K562 (cell line): ENCODE results near the gene SMU1. TPM values are rescaled to one million over a fixed set of nuclear protein-coding genes. Genes with fewer than 3 reads are reported as not detected.

ENCODE experiments used
- ATAC-seq: fragments of 200-7000 bp; cut with Tn5 transposase; 3 replicates; pipeline ENCODE4 v1.9.1; 2020; ENCODE audit warnings: moderate library complexity
- BruUV-seq: library from RNA; stranded (reverse); fragments of 400-500 nt; replicated peaks from 2 replicates; lab custom pipeline; 2021; lab: Mats Ljungman, UMichigan
- CTCF ChIA-PET: fragments of 300-600 bp; formaldehyde crosslinking; extraction: SDS; loops from one replicate; lab custom pipeline; 2021; ENCODE audit warnings: low intra/inter-chr PET ratio; lab: Yijun Ruan, JAX
- POLR2A ChIA-PET: fragments of 300-600, 350-650 bp; sonication (Branson Sonifier 250); formaldehyde crosslinking; extraction: SDS; loops from one replicate; lab custom pipeline; 2021; ENCODE audit warnings: antibody characterized with exemption, inconsistent platforms; lab: Yijun Ruan, JAX
- DNase-seq, 4 experiments: peaks; one replicate each; pipeline versions ENCODE4 v3.0.0 to v3.0.0-alpha.2; 2011 to 2018; ENCODE audit warnings: low spot score in 3 of 4, mixed read lengths in 3 of 4; ENCODE audit errors: extremely low read depth in 1 of 4
- FAIRE-seq: peaks from 2 replicates; lab custom pipeline; 2011; peaks lifted over from hg19 to GRCh38; lab: Jason Lieb, UNC
- H2AFZ ChIP-seq: 2 replicates; pipeline ENCODE4 v1.6.0; 2011; ENCODE audit warnings: low read depth, low read length, control low read depth, inconsistent platforms
- H3K27ac ChIP-seq: fragments of 200-600 bp; 3 replicates; pipeline ENCODE4 v1.8.0; 2011; ENCODE audit warnings: low read depth, mild to moderate bottlenecking, control low read depth, inconsistent platforms, low read length, moderate library complexity, mixed read lengths; ENCODE audit errors: extremely low read depth
- H3K27me3 ChIP-seq, 2 experiments: fragments of 300-600 bp in 1 of 2; 2 replicates in 1 of 2; 3 replicates in 1 of 2; pipeline versions ENCODE4 v1.6.0 to v1.8.0; 2011; ENCODE audit warnings: inconsistent platforms in 2 of 2, low read length in 2 of 2, mild to moderate bottlenecking in 1 of 2, mixed read lengths in 1 of 2, moderate library complexity in 1 of 2; ENCODE audit not compliant: control insufficient read depth in 2 of 2, insufficient read depth in 2 of 2
- H3K36me3 ChIP-seq: fragments of 300-600 bp; 3 replicates; pipeline ENCODE4 v1.8.0; 2011; ENCODE audit warnings: mild to moderate bottlenecking, low read length, inconsistent platforms; ENCODE audit not compliant: control insufficient read depth, insufficient read depth
- H3K4me1 ChIP-seq, 2 experiments: fragments of 200-600 bp in 1 of 2; replicated peaks in 1 of 2; 2 replicates in 1 of 2; 3 replicates in 1 of 2; pipeline versions ENCODE4 v1.5.1 to v1.8.0; 2011; ENCODE audit warnings: inconsistent platforms in 2 of 2, low read length in 2 of 2, mild to moderate bottlenecking in 1 of 2, mixed read lengths in 1 of 2, moderate library complexity in 1 of 2; ENCODE audit not compliant: control insufficient read depth in 2 of 2, insufficient read depth in 2 of 2
- H3K4me2 ChIP-seq: 2 replicates; pipeline ENCODE4 v1.6.1; 2011; ENCODE audit warnings: low read length, control low read depth, inconsistent platforms, mixed read lengths; ENCODE audit not compliant: insufficient read depth
- H3K4me3 ChIP-seq: fragments of 200-600 bp; sonication (generic), shearing (Covaris generic); 2 replicates; pipeline ENCODE4 v1.5.1; 2016; ENCODE audit warnings: control low read depth, inconsistent platforms
- H3K79me2 ChIP-seq: fragments of 200-600 bp; 3 replicates; pipeline ENCODE4 v1.8.0; 2011; ENCODE audit warnings: low read length, inconsistent platforms; ENCODE audit not compliant: control insufficient read depth, insufficient read depth
- H3K9ac ChIP-seq, 2 experiments: 2 replicates each; pipeline versions ENCODE4 v1.6.0 to v1.6.1; 2011; ENCODE audit warnings: low read depth in 2 of 2, low read length in 2 of 2, control low read depth in 1 of 2, inconsistent platforms in 1 of 2, mild to moderate bottlenecking in 1 of 2, mixed read lengths in 1 of 2; ENCODE audit not compliant: insufficient read depth in 1 of 2
- H3K9me1 ChIP-seq: one replicate; pipeline ENCODE4 v1.6.0; 2011; ENCODE audit warnings: inconsistent platforms, mild to moderate bottlenecking, low read length, moderate library complexity; ENCODE audit not compliant: control insufficient read depth, insufficient read depth
- H3K9me3 ChIP-seq: replicated peaks from 2 replicates; pipeline ENCODE4 v1.5.1; 2011; ENCODE audit warnings: low read depth, low read length, inconsistent platforms; ENCODE audit not compliant: control insufficient read depth, insufficient read depth
- H4K20me1 ChIP-seq: replicated peaks from 2 replicates; pipeline ENCODE4 v1.6.1; 2011; ENCODE audit warnings: low read length, inconsistent platforms, mixed read lengths; ENCODE audit not compliant: control insufficient read depth, insufficient read depth
- BCOR ChIP-seq: fragments of 450-650 bp; IDR thresholded peaks from 2 replicates; pipeline ENCODE4 v1.6.1; 2016
- CREB1 ChIP-seq, 2 experiments: sonication (generic) in 1 of 2; formaldehyde crosslinking in 1 of 2; IDR thresholded peaks; 2 replicates each; pipeline versions ENCODE4 v1.6.1 to v1.8.0; 2012 to 2022; ENCODE audit warnings: inconsistent platforms in 1 of 2, mild to moderate bottlenecking in 1 of 2, missing genetic modification reagents in 1 of 2, moderate library complexity in 1 of 2
- DACH1 ChIP-seq: fragments of 450-650 bp; IDR thresholded peaks from 2 replicates; pipeline ENCODE4 v1.6.1; 2018; ENCODE audit not compliant: partially characterized antibody
- HBP1 ChIP-seq: fragments of 450-650 bp; formaldehyde crosslinking; IDR thresholded peaks from 2 replicates; pipeline ENCODE4 v1.4.0; 2022; ENCODE audit warnings: missing genetic modification characterization
- ILF3 ChIP-seq: fragments of 450-650 bp; IDR thresholded peaks from 2 replicates; pipeline ENCODE4 v1.6.1; 2018; ENCODE audit warnings: antibody characterized with exemption, mild to moderate bottlenecking, moderate library complexity, borderline replicate concordance
- OTX1 ChIP-seq: fragments of 450-650 bp; formaldehyde crosslinking; IDR thresholded peaks from 2 replicates; pipeline ENCODE4 v1.4.0; 2022; ENCODE audit warnings: mild to moderate bottlenecking
- PCBP2 ChIP-seq: fragments of 200-400 bp; formaldehyde crosslinking; IDR thresholded peaks from 2 replicates; pipeline ENCODE4 v1.6.1; 2018; ENCODE audit warnings: low read length, low read depth, mild to moderate bottlenecking, moderate library complexity; ENCODE audit not compliant: poor library complexity, severe bottlenecking
- POLR2G ChIP-seq: fragments of 200-400 bp; formaldehyde crosslinking; IDR thresholded peaks from 2 replicates; pipeline ENCODE4 v1.6.1; 2017; ENCODE audit warnings: low read depth, mild to moderate bottlenecking, antibody characterized with exemption, low read length, moderate library complexity
- TAL1 ChIP-seq: fragments of 450-650 bp; IDR thresholded peaks from 2 replicates; pipeline ENCODE4 v1.6.1; 2016; ENCODE audit warnings: mild to moderate bottlenecking
- ZFP1 ChIP-seq: fragments of 450-650 bp; formaldehyde crosslinking; IDR thresholded peaks from 2 replicates; pipeline ENCODE4 v1.4.0; 2020; ENCODE audit warnings: mild to moderate bottlenecking, mixed read lengths
- ZNF347 ChIP-seq: fragments of 450-650 bp; formaldehyde crosslinking; IDR thresholded peaks from 2 replicates; pipeline ENCODE4 v1.4.0; 2020; ENCODE audit warnings: low read depth, mild to moderate bottlenecking, moderate library complexity
- WGBS: fragments of 100-300 bp; shearing (Covaris generic); methylation state at CpG from one replicate; pipeline ENCODE4 v1.1.6; 2016; ENCODE audit warnings: low coverage, mixed read lengths; ENCODE audit not compliant: insufficient coverage; ENCODE audit errors: missing lambda C conversion rate; 5-methylcytosine and 5-hydroxymethylcytosine counted together
- in situ Hi-C: fragments of 300-500 bp; cut with MboI; formaldehyde crosslinking; loops from 4 replicates; pipeline ENCODE4 v1.15.0; 2018; ENCODE audit warnings: inconsistent platforms, mixed read lengths
- intact Hi-C: fragments of 100-400 bp; cut with micrococcal nuclease; formaldehyde crosslinking; loops from 2 replicates; pipeline ENCODE4 v1.14.2; 2022
- polyA plus RNA-seq, 8 experiments: library from polyadenylated mRNA; depleted of rRNA in 4 of 8; stranded (reverse) in 5 of 8; unstranded in 3 of 8; fragments of >200 nt; fragmentation: Nextera tagmentation in 2 of 8; fragmentation: Illumina TruSeq in 1 of 8; extraction: Ambion mirVana in 2 of 8; extraction: Trizol in 1 of 8; gene quantifications; 2 replicates each; pipeline versions ENCODE4 v1.2.1 to v1.2.3, GENCODE V29; 2011 to 2014; ENCODE audit warnings: inconsistent platforms in 1 of 8, missing spikeins in 1 of 8
- total RNA-seq, 7 experiments: library from RNA; depleted of rRNA in 6 of 7; stranded (reverse); fragments of >200 nt in 6 of 7; fragmentation: Illumina TruSeq in 2 of 7; extraction: Trizol in 2 of 7; gene quantifications; 2 replicates each; pipeline versions ENCODE4 v1.2.1 to v1.2.3, GENCODE V29; 2011 to 2021; ENCODE audit warnings: low replicate concordance in 1 of 7
- TF ChIP-seq, protein P1 (sequence below): fragments of 450-650 bp; IDR thresholded peaks from 2 replicates; pipeline ENCODE4 v1.6.1; 2018; ENCODE audit not compliant: partially characterized antibody
- TF ChIP-seq, protein P2 (sequence below): fragments of 200-400 bp; formaldehyde crosslinking; IDR thresholded peaks from 2 replicates; pipeline ENCODE4 v1.6.1; 2017; ENCODE audit warnings: mild to moderate bottlenecking, low read depth, low read length, moderate library complexity

The SMU1 gene
- total and polyA plus RNA-seq, 9 of the 15 experiments (the other 6 are each of a cell fraction or from before 2014, with no cell fraction given): 13.2 to 33.4 (median 20.7) TPM

GRCh38 chr9:33023661-33024060 is 52.8 kb downstream of the SMU1 start (continued):
- TF ChIP-seq, protein P1, sequence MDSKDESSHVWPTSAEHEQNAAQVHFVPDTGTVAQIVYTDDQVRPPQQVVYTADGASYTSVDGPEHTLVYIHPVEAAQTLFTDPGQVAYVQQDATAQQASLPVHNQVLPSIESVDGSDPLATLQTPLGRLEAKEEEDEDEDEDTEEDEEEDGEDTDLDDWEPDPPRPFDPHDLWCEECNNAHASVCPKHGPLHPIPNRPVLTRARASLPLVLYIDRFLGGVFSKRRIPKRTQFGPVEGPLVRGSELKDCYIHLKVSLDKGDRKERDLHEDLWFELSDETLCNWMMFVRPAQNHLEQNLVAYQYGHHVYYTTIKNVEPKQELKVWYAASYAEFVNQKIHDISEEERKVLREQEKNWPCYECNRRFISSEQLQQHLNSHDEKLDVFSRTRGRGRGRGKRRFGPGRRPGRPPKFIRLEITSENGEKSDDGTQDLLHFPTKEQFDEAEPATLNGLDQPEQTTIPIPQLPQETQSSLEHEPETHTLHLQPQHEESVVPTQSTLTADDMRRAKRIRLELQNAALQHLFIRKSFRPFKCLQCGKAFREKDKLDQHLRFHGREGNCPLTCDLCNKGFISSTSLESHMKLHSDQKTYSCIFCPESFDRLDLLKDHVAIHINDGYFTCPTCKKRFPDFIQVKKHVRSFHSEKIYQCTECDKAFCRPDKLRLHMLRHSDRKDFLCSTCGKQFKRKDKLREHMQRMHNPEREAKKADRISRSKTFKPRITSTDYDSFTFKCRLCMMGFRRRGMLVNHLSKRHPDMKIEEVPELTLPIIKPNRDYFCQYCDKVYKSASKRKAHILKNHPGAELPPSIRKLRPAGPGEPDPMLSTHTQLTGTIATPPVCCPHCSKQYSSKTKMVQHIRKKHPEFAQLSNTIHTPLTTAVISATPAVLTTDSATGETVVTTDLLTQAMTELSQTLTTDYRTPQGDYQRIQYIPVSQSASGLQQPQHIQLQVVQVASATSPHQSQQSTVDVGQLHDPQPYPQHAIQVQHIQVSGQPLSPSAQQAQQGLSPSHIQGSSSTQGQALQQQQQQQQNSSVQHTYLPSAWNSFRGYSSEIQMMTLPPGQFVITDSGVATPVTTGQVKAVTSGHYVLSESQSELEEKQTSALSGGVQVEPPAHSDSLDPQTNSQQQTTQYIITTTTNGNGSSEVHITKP: no peak
- TF ChIP-seq DACH1: no peak
- no peak for TF ChIP-seq ILF3
- no peak for TF ChIP-seq ZFP1 (CRISPR knock-in tag)

DNA sequence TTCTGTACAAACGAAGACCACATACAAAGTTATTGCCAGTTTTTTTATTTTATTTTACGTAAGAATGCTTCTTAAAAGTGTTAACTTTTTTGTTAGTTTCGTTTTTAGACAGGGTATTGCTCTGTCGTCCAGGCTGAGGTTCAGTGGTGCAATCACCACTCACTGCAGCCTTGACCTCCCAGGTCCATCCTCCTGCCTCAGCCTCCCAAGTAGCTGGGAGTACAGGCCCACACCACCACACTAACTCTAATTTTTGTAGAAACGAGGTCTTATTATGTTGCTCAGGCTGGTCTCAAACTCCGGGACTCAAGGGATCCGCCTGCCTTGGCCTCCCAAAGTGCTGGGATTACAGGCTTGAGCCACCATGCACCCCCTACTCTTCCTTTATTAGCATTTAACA is 53.7 kb downstream of the SMU1 start:
- no peak for ATAC-seq
- H4K20me1 ChIP-seq: peaks cover 9% of the 10 kb centered on the region; the same call in 1 of the 2 replicates
- peaks cover 65% of the 10 kb centered on the region for H3K36me3 ChIP-seq
- POLR2A ChIA-PET: interaction anchor here (0.9 to 5.3 kb wide), 2 partner anchors 8 to 22 kb away, joined by 3 to 64 read pairs; no protein-coding TSS in a partner anchor
- CTCF ChIA-PET: no interaction called here
- H3K9me3 ChIP-seq: no peaks in the 10 kb centered on the region
- peak overlapping the region; percentile 46 to 55; a peak in 2 of 4 replicates for H3K9ac ChIP-seq
- peak; percentile 59 for FAIRE-seq
- in situ Hi-C loops (no loop called here), intact Hi-C loops (no loop called here)
- H3K27me3 ChIP-seq: no peaks in the 10 kb centered on the region
- no peaks in the 10 kb centered on the region for H3K9me1 ChIP-seq
- WGBS: 64% methylated on average over 6 of the region's 7 CpGs
- peaks cover 87% of the 10 kb centered on the region for H3K79me2 ChIP-seq
- H3K4me1 ChIP-seq: peaks cover 14 to 16% of the 10 kb centered on the region in 2 experiments; a peak in 4 of 5 replicates
- H3K4me3 ChIP-seq: no peak overlapping the region; the same call in 1 of the 2 replicates
- H3K4me2 ChIP-seq: peak overlapping the region; percentile 100
- peak overlapping the region; percentile 41; the same call in 2 of the 3 replicates for H3K27ac ChIP-seq
- DNase-seq: no peak
- no peak overlapping the region for H2AFZ ChIP-seq
- BruUV-seq: no TSS peak
- no peak for TF ChIP-seq OTX1 (CRISPR knock-in tag)
- no peak for TF ChIP-seq ZNF347 (CRISPR knock-in tag)
- TF ChIP-seq, protein P2, sequence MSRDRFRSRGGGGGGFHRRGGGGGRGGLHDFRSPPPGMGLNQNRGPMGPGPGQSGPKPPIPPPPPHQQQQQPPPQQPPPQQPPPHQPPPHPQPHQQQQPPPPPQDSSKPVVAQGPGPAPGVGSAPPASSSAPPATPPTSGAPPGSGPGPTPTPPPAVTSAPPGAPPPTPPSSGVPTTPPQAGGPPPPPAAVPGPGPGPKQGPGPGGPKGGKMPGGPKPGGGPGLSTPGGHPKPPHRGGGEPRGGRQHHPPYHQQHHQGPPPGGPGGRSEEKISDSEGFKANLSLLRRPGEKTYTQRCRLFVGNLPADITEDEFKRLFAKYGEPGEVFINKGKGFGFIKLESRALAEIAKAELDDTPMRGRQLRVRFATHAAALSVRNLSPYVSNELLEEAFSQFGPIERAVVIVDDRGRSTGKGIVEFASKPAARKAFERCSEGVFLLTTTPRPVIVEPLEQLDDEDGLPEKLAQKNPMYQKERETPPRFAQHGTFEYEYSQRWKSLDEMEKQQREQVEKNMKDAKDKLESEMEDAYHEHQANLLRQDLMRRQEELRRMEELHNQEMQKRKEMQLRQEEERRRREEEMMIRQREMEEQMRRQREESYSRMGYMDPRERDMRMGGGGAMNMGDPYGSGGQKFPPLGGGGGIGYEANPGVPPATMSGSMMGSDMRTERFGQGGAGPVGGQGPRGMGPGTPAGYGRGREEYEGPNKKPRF: no peak
- TF ChIP-seq POLR2G: no peak
- no peak for TF ChIP-seq PCBP2
- TF ChIP-seq TAL1: no peak
- no peak for TF ChIP-seq CREB1 (IDR thresholded peaks at IDR 0.05)
- no peak for TF ChIP-seq CREB1 (CRISPR knock-in tag; IDR thresholded peaks at IDR 0.05)
- TF ChIP-seq HBP1 (CRISPR knock-in tag): no peak
- no peak for TF ChIP-seq BCOR
